DMS 273 (cell line): Measurements from ENCODE around the gene CHFR.
A peak's percentile ranks its signal among the peaks of the same experiment; 100 is the strongest.
"Not testable (repeated sequence)": the region's sequence is repeated elsewhere in the genome, so short reads cannot be mapped to it uniquely, and the experiment has no call there.

ENCODE experiments used
- DNase-seq: peaks from one replicate; lab custom pipeline; 2025; ENCODE audit not compliant: unreplicated experiment; lab: John Stamatoyannopoulos, UW

Gene CHFR, protein sequence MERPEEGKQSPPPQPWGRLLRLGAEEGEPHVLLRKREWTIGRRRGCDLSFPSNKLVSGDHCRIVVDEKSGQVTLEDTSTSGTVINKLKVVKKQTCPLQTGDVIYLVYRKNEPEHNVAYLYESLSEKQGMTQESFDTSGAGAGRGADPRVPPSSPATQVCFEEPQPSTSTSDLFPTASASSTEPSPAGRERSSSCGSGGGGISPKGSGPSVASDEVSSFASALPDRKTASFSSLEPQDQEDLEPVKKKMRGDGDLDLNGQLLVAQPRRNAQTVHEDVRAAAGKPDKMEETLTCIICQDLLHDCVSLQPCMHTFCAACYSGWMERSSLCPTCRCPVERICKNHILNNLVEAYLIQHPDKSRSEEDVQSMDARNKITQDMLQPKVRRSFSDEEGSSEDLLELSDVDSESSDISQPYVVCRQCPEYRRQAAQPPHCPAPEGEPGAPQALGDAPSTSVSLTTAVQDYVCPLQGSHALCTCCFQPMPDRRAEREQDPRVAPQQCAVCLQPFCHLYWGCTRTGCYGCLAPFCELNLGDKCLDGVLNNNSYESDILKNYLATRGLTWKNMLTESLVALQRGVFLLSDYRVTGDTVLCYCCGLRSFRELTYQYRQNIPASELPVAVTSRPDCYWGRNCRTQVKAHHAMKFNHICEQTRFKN

DNA sequence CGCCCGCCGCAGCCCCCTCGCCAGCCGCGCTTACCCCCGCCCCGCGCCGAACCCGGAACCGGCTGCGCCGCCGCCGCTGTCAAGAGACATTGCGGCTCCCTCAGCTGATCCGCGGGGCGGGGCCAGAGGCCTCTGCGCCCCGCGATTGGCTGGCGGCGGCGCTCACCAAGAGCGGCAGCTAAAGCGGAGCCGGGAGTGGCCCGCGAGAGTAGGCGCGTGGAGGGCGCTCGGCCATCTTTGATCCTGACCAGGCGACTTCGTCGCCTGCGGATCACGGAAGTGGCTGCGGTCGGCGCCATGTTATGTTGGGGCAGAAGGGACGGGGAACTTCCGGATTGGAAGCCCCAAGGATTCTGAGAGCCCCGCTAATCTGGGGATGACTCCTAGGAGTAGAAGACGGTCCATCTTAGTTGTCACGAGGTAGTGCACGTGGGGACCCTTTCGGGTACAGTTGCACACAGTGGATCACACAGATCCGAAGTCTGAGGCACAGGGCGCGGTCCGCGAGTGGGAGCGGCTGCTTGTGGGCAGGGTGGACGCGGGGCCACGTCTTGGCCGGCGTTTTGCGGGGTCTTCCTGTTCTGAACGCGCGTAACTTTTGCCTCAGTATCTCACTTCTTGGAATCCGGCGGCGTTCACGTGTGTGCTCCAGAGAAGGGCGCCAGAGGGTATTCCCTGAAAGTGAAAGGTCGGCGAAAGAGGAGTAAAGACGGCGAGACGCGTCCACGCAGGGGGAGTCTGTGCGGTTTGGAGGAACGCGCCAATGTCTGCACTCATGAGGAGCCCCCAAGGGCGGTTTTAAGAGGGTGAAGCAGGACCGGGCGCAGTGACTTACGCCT, at the start of gene CHFR:
TSS of gene CHFR (minus strand) at position 93 of the 839 bp plus-strand sequence. CDS start 277 bp downstream, outside the sequence.
- DNase-seq, result peak; percentile 98

DNA sequence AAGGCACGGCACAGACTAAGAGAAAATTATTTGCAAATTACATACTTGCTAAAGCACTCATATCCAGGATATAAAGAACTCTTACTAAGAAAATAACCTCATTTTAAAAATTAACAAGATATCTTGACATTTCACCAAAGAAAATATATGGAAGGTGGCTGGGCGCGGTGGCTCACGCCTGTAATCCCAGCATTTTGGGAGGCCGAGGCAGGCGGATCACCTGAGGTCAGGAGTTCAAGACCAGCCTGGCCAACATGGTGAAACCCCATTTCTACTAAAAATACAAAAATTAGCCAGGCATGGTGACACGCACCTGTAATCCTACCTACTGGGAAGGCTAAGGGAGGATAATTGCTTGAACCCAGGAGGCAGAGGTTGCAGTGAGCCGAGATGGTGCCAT, 49.5 kb upstream of the CHFR start:
- not testable (repeated sequence) for DNase-seq

DNA sequence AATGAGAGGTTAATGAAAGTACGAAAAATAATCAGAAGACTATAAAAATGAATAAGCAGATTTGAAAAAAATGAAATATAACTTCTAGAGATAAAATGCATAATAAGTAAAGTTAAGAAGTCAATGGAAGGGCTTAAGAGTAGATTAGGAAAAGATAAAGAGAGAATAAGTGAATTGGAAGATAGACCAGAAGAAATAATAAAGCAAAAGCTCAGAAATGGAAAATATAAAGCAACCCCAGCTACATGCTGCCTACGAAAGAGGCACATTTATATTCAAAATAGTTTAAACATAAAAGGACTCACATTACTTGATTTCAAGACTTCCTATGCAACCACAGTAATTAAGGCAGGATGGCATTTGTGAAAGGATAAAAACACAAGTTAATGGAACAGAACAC, 48.8 kb upstream of the CHFR start:
- no peak for DNase-seq

DNA sequence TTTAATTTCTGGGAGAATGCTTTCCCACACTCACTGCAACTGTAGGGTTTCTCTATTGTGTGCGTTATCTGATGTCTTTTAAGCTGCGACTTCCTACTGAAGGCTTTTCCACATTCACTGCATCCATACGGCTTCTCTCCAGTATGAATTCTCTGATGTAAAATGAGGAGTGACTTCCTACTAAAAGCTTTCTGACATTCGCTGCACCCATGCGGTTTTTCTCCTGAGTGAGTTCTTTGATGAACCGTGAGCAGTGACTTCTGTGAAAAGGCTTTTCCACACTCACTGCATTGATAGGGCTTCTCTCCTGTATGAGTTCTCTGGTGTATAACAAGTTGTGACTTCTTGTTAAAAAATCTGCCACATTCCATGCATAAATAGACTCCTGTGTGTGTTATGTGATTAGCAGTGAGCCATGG, 39.0 kb upstream of the CHFR start:
- no peak for DNase-seq

DNA sequence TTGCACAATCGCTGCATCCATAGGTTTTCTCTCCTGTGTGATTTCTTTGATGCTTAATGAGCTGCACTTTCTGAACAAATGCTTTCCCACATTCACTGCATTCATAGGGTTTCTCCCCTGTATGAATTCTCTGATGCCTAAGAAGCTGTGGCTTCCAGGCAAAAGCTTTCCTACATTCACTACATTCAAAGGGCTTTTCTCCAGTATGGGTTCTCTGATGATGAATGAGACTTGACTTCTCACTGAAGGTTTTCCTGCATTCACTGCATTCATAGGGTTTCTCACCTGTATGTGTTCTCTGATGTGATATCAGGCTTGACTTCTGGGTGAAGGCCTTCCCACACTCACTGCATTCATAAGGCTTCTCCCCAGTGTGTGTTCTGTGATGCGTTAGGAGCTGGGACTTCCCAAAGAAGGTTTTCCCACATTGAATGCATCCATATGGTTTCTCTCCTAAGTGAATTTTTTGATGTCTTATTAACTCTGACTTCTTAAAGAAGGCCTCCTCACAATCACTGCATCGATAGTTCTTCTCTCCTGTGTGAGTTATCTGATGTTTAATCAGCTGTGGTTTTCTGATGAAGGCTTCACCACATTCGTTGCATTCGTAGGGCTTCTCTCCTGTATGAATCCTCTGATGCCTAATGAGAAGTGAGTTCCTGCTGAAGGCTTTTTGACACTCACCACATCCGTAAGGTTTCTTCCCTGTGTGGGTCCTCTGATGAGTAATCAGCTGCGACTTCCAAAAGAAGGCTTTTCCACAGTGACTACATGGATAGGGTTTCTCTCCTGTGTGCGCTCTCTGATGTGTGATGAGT, 38.4 kb upstream of the CHFR start:
- DNase-seq, result no peak

DNA sequence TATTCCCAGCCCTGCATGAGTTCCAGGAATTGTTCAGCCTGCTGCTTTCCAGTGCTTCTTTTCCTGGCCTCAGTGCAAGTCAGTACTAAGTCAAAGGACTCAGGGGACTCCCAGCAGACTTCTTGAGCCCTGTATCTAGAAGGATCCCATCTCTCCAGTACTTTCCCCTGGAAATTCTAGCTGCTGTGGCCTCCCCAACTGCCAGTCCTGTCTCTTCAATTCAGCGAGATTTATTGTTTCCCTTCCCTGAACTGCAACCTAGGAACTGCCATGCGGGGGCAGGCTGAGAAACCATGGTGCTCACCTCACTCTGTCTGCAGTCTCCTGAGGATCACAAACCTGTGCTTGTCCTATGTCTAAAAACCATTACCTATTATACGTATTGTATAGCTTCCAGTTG, 37.0 kb upstream of the CHFR start:
- no peak for DNase-seq

GRCh38 chr12:132923356-132923909, 36.0 kb upstream of the CHFR start:
- DNase-seq, result no peak

- DNase-seq, result no peak
Observed at GRCh38 chr12:132922676-132923075, 35.3 kb upstream of the CHFR start.

DNA sequence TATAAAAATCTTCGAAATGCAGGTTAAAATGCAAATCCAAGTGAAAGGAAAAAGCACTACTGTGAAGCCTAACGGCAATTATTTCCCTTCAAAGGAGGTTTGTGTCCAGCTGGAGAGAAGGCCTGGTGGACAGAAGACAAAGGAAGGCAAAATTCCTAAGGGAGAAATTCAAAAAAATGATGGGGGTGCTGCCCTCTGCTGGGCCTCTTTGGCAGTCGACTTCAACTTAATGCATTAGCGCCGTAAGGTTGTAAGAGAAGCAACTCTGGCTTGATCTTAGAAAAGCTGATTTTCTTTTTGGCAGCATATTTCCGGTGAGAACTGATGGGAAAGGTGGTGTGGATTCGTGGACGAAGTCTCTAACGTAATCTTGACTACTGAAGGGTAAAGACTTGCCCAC, 34.3 kb upstream of the CHFR start:
- DNase-seq, result peak; percentile 3

GRCh38 chr12:132918680-132919079, 31.3 kb upstream of the CHFR start:
- DNase-seq, result no peak

- DNase-seq, result no peak
Observed at GRCh38 chr12:132909030-132909368, 21.6 kb upstream of the CHFR start.

DNA sequence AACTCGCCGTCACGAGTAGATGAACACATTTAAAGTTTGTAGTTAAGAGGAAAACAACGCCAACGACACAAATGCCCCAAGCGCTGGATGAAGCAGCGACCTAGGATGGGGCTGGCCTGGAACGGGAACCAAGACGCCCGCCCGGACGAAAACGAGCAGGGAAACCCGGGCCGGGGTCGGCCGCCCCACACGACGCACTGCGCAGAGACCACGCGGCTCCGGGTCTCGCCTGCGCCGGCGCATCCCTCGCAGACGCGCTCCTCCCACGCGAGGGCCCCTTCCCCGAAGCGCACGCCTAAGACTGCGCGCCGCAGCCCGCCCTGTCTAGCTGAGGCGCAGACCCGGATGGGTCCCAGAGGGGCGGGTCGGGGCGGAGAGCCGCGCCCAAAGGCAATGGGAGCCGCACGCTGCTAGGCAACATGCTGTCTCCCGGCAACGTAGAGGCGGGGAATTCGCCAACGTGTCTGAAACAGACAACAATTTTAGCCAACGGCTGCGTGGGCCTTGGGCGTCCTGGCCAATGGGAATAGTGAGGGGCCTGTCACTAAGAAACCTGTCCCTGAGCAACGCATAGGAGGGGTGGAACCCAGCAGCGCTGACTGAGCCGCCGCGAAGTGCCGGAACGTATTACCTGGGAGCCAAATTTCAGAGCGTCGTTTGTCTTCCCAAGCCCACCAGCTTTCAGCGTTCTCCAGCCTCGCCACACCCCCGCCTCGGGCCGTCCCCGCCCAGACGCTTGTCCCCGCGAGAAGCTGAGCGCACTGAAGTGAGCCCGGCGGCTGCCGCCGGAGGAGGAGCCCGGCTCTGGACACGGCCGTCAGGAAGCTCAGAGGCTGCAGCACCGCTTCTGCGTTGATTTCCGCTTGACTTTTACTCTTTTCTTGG, 21.0 kb upstream of the CHFR start:
- DNase-seq, result peak; percentile 99

DNA sequence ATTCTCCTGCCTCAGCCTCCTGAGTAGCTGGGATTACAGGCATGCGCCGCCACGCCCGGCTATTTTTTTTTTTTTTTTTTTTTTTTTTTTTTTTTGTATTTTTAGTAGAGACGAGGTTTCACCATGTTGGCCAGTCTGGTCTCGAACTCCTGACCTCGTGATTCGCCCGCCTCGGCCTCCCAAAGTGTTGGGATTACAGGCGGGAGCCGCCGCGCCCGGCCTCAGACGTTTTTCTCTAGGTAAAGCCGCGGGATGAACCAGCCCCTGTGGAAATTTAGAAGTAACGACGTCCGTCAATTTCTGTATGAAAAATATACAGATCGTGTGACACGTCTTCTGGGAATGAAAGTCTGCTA, 20.4 kb upstream of the CHFR start:
- not testable (repeated sequence) for DNase-seq

DNA sequence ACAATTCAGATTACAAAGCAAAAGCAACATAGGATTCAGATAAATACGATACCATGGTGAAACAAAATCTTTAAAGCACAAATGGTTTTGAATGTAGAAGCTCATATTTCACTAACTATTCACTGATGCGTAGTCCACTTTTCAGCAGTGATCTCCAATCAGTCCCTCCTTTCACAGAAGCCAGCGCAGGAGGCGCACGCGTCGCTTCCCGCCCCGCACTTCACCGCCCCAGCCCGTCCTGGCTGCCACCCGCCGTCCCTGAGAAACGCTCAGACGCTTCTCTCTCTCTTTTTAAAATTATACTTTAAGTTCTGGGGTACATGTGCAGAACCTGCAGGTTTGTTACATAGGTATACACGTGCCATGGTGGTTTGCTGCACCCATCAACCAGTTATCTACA, 19.8 kb upstream of the CHFR start:
- peak; percentile 32 for DNase-seq

DNA sequence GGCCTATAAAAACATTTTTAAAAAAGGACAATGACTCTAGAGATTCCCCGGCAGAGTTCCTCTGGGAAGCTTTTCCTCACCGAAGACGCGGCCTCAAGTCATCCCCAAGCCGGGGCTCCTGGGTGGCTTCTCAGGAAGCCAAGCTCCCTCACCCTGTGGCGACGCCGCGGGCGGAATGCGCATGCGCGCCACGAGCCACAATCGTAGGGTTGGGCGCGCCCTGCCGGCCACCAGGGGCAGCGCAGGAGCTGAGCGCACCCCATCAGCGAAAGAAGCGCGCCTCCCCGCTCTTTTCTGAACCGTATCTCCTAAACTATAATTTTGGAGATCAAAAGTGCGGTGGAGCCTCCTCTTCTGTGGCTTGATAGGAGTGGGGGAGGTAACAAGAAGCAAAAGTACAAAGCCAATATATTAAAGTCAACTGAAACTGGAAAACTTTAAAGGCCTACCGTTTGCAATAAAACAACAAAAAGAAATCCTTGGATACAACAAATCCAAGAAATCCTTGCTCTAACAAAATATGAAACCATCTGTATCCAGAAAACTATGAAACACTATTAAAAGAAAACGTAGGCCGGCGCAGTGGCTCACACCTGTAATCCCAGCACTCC, 17.4 kb upstream of the CHFR start:
- no peak for DNase-seq

GRCh38 chr12:132899033-132899432, 11.6 kb upstream of the CHFR start:
- DNase-seq, result no peak

DNA sequence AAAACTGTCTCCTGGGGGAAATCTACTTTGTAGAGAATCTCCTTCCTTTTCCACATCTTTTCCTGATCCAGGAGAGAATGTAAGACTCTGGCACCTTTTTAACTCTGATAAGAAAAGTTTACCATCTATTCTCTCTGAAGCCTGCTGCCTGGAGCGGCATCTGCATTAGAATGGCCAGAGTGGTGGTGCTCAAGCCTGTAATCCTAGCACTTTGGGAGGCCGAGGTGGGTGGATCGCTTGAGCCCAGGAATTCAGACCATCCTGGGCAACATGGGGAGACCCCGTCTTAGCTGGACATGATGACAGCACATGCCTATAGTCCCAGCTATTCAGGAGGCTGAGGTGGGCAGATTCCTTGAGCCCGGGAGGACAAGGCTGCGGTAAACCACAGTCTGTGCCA, 1.4 kb upstream of the CHFR start:
- DNase-seq, result no peak

DNA sequence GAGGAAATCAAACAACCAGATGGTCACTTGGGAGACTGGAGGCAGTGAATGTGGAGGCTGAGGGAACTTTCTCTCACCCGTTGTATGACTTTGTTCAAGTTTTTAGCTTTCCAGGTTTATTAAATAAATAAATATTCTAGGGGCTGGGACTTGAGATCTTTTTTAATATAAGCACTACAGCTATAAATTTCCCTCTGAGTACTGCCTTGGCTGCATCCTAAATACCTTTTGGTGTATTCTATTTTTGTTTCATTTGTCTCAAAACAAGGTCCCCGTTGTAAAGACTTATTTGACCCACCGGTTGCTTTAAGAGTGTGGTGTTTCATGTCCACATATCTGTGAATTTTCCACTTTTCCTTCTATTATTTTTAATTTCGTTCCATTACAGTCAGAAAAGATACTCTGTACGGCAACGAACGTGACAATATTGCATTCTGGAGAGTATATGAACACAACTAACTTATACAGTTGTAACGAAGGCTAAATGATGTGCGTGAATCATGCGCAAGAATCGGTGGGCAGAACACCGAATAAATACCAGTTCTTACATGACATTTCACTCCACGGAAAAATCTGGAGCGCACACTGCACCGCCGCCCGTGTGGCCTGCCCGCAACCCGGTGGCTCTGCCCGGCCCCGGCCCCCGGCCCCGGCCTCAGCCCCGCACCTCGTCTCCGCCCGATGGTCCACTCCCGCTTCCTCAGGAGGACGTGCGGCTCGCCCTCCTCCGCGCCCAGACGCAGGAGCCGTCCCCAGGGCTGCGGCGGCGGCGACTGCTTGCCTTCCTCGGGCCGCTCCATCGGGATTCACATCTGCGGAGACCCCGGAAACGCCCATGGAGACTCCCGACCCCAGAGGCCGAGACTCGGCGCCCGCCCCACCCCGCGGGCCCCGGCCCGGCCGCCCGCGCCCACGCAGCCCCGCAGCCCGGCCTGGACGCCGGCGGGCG, 602 bp downstream of the CHFR start:
- peak; percentile 59 for DNase-seq
